Colonic mucosa (tissue), 4 donors: ENCODE results near the gene CENPH. TPM values are rescaled to one million over a fixed set of nuclear protein-coding genes. Genes with fewer than 3 reads are reported as not detected.
"Not testable (repeated sequence)": the region's sequence is repeated elsewhere in the genome, so short reads cannot be mapped to it uniquely, and the experiment has no call there.

Source experiments
- DNase-seq: peaks from one replicate; pipeline ENCODE4 v3.0.0-alpha.2; 2020
- H3K27ac ChIP-seq: fragments of 200-600 bp; one replicate; pipeline ENCODE4 v1.8.0; 2021
- H3K27me3 ChIP-seq: fragments of 200-600 bp; one replicate; pipeline ENCODE4 v1.8.0; 2021
- H3K36me3 ChIP-seq: fragments of 200-600 bp; one replicate; pipeline ENCODE4 v1.8.0; 2021
- H3K4me1 ChIP-seq: fragments of 200-600 bp; one replicate; pipeline ENCODE4 v1.8.0; 2021; ENCODE audit warnings: mild to moderate bottlenecking
- H3K4me3 ChIP-seq: fragments of 200-600 bp; one replicate; pipeline ENCODE4 v1.8.0; 2021
- H3K9ac ChIP-seq, 2 donors: one replicate each; pipeline ENCODE4 v1.7.0; 2013; ENCODE audit warnings: control low read depth in 2 of 2, low read depth in 2 of 2, low read length in 2 of 2
- H3K9me3 ChIP-seq: fragments of 200-600 bp; one replicate; pipeline ENCODE4 v1.8.0; 2021
- CTCF ChIP-seq: fragments of 200-600 bp; IDR thresholded peaks from one replicate; pipeline ENCODE4 v1.8.0; 2022; ENCODE audit warnings: antibody characterized with exemption, mild to moderate bottlenecking
- intact Hi-C: fragments of 100-400 bp; cut with DNase I; formaldehyde crosslinking; loops from one replicate; pipeline ENCODE4 v1.14.1; 2022
- total RNA-seq, 2 donors: library from RNA; stranded (reverse); fragmentation: NEBNext Ultra II Directional in 1 of 2; extraction: Animal tissue kit (Norgen Biotek cat#: 25700) in 1 of 2; gene quantifications; one replicate each; pipeline ENCODE4 v1.2.1, GENCODE V29; 2021
- donor health status: healthy.
- donor health status: DM: no; HTN: no; CAD: no.
- donor health status: DM: no; HTN: no; CAD: no.

CENPH gene
- total RNA-seq, 2 donors from 2014 or later, result 5.9 to 13.9 TPM

DNA sequence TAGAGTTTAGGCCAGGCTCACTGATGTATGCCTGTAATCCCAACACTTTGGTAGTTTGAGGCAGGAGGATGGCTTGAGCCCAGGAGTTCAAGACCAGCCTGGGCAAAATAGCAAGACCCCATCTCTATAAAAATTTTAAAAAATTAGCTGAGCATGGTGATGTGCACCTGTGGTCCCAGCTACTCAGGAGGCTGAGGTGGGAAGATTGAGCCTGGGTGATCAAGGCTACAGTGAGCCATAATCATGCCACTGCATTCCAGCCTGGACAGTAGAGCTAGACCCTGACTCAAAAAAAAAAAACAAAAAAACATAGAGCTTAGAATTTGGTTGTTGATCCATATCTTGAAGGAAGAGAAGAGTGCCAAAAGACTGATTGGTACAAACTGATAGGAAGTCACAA lies 30.6 kb downstream of the CENPH start:
- H3K4me3 ChIP-seq, result no peak overlapping the region
- no peaks in the 10 kb centered on the region for H3K27me3 ChIP-seq
- peaks cover 8% of the 10 kb centered on the region for H3K4me1 ChIP-seq
- no peaks in the 10 kb centered on the region for H3K9me3 ChIP-seq
- intact Hi-C loops, result loop anchor here (10.0 kb wide), 1 partner anchor 55 kb away; the partner anchor contains the start of gene CCNB1
- TF ChIP-seq CTCF, result no peak
- DNase-seq, result no peak
- H3K36me3 ChIP-seq, result no peaks in the 10 kb centered on the region
- H3K9ac ChIP-seq, result no peak overlapping the region
- H3K27ac ChIP-seq, result no peak overlapping the region

GRCh38 chr5:69220371-69220770 lies 31.0 kb downstream of the CENPH start:
- H3K4me3 ChIP-seq, H3K9me3 ChIP-seq, DNase-seq, H3K27me3 ChIP-seq, intact Hi-C loops, H3K36me3 ChIP-seq, H3K4me1 ChIP-seq, H3K27ac ChIP-seq, H3K9ac ChIP-seq: not testable (repeated sequence)

GRCh38 chr5:69220833-69221232 lies 31.4 kb downstream of the CENPH start:
- H3K4me1 ChIP-seq, H3K27me3 ChIP-seq, DNase-seq, H3K27ac ChIP-seq, H3K9ac ChIP-seq, H3K9me3 ChIP-seq, H3K36me3 ChIP-seq, H3K4me3 ChIP-seq, intact Hi-C loops: not testable (repeated sequence)

DNA sequence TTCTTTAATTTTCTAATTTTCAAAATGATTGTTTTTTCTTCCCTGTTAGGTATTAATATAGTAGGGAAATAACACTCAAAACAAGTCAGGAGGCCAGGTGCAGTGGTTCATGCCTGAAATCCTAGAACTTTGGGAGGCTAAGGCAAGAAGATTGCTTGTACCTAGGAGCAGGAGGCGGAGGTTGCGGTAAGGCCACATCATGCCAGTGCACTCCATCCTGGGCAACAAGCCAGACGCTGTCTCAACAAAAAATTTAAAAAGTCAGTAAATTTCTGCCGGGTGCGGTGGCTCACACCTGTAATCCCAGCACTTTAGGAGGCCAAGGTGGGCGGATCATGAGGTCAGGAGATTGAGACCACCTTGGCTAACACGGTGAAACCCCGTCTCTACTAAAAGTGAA lies 35.1 kb downstream of the CENPH start:
- Histone ChIP-seq H3K9me3 (no peaks in the 10 kb centered on the region), H3K4me1 (no peaks in the 10 kb centered on the region), H3K27ac (no peak overlapping the region), H3K36me3 (no peaks in the 10 kb centered on the region), H3K4me3 (no peak overlapping the region), H3K9ac (no peak overlapping the region), H3K27me3 (no peaks in the 10 kb centered on the region)
- intact Hi-C loops, result no loop called here
- TF ChIP-seq CTCF, result no peak
- no peak for DNase-seq

DNA sequence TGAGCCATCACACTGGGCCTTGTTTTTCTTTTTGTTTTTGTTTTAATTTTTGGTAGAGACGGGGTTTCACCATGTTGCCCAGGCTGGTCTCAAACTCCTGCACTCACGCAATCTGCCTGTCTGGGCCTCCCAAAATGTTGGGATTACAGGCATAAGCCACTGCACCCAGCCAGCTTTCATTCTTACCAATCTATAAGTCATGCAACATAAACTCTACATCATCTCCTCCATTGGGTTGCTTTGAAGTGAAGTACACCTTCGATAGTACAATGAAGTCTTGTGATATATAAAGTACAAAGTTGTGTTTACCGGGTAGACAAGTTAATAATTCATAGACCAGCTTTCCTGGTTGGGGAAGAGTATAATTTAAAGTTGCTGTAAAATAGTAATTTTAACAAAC lies 36.5 kb downstream of the CENPH start:
- Histone ChIP-seq H3K9ac (no peak overlapping the region), H3K27ac (no peak overlapping the region)
- DNase-seq, result no peak

DNA sequence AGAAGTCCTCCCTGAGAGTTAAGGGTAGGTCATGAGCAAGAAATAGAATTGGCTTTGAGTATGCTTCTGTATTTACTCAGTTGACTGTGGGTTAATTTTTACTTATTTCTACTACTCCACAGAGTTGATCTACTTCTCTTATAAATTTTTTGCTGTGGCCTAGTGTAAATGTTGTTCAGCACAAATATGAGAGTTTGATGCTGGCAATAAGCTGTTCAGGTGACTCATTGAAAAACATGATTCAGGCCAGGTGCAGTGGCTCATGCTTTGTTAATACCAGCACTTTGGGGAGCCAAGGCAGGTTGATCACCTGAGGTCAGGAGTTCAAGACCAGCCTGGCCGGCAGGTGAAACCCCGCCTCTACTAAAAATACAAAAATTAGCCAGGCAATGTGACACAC lies 40.8 kb downstream of the CENPH start:
- intact Hi-C loops, result no loop called here
- TF ChIP-seq CTCF, result no peak
- H3K4me3 ChIP-seq, result no peak overlapping the region
- no peaks in the 10 kb centered on the region for H3K9me3 ChIP-seq
- H3K9ac ChIP-seq, result no peak overlapping the region
- DNase-seq, result no peak
- H3K36me3 ChIP-seq, result no peaks in the 10 kb centered on the region
- H3K4me1 ChIP-seq, result no peaks in the 10 kb centered on the region
- no peaks in the 10 kb centered on the region for H3K27me3 ChIP-seq
- H3K27ac ChIP-seq, result no peak overlapping the region

More for the DNA sequence above, 36.5 kb downstream of the CENPH start:
- no peak for TF ChIP-seq CTCF
- Histone ChIP-seq H3K27me3 (no peaks in the 10 kb centered on the region), H3K9me3 (no peaks in the 10 kb centered on the region), H3K36me3 (no peaks in the 10 kb centered on the region), H3K4me1 (no peaks in the 10 kb centered on the region), H3K4me3 (no peak overlapping the region)
- intact Hi-C loops, result no loop called here

GRCh38 chr5:69231281-69231680 lies 41.9 kb downstream of the CENPH start:
- Histone ChIP-seq H3K4me1 (peaks cover 5% of the 10 kb centered on the region), H3K9ac (no peak overlapping the region), H3K9me3 (no peaks in the 10 kb centered on the region), H3K27me3 (no peaks in the 10 kb centered on the region), H3K4me3 (no peak overlapping the region), H3K36me3 (no peaks in the 10 kb centered on the region), H3K27ac (no peak overlapping the region)
- intact Hi-C loops, result no loop called here
- TF ChIP-seq CTCF, result no peak
- no peak for DNase-seq
